HFF-Myc (cell line): Measurements from ENCODE around the gene TMEM132D.

Source experiments
- DNase-seq: peaks from one replicate; pipeline ENCODE4 v3.0.0-alpha.2; 2011; ENCODE audit warnings: low read depth; ENCODE audit errors: extremely low read depth
- H3K4me3 ChIP-seq: replicated peaks from 2 replicates; pipeline ENCODE4 v1.5.1; 2011; ENCODE audit warnings: low read depth, mild to moderate bottlenecking, control low read depth, low read length
- TF ChIP-seq, protein P1 (sequence below): IDR thresholded peaks from 2 replicates; pipeline ENCODE4 v1.5.1; 2012; ENCODE audit warnings: mild to moderate bottlenecking, low read depth, low read length, control low read depth; ENCODE audit errors: missing control alignments

The TMEM132D gene

DNA sequence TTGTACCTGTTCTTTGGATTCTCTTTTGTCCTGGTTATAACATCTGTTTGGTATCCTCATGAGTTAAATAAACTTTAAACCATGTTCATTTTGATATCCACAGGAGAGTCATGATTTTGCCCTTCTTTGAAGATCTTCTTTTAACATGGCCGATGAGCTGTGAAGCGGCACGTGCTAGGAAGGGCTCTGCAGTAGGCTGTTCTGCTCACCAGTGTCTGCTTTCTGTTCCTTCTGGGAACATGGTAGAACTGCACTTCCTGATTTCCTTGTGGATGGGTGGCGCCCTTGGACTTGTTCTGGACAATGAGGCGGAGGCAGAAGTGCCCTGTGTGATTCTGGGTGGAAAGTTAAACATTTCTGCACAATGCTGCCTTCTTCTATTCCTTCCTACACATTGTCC is 138.1 kb downstream of the TMEM132D start:
- TF ChIP-seq, protein P1, sequence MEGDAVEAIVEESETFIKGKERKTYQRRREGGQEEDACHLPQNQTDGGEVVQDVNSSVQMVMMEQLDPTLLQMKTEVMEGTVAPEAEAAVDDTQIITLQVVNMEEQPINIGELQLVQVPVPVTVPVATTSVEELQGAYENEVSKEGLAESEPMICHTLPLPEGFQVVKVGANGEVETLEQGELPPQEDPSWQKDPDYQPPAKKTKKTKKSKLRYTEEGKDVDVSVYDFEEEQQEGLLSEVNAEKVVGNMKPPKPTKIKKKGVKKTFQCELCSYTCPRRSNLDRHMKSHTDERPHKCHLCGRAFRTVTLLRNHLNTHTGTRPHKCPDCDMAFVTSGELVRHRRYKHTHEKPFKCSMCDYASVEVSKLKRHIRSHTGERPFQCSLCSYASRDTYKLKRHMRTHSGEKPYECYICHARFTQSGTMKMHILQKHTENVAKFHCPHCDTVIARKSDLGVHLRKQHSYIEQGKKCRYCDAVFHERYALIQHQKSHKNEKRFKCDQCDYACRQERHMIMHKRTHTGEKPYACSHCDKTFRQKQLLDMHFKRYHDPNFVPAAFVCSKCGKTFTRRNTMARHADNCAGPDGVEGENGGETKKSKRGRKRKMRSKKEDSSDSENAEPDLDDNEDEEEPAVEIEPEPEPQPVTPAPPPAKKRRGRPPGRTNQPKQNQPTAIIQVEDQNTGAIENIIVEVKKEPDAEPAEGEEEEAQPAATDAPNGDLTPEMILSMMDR = no peak
- H3K4me3 ChIP-seq = no peak overlapping the region
- no peak for DNase-seq

DNA sequence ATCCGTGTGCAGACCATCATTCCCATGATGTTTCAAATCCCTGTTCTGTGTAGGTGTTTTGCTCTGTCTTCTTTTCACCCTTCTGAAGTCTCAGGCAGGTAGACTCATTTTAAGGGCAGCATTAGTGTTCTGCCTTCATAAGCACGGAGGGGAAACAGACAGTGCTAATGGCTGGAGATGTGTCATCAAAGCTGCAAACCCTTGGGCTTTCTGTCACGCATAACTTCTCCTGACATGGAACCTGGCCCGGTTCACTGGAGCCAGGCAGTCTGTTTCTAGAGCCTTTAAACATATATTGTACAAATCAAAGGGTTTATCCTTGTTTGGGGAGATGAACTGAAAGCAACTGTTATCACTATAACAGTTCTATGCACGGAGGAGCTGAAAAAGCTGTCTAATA is 141.4 kb downstream of the TMEM132D start:
- no peak for DNase-seq
- TF ChIP-seq, protein P1 = no peak
- no peak overlapping the region for H3K4me3 ChIP-seq

DNA sequence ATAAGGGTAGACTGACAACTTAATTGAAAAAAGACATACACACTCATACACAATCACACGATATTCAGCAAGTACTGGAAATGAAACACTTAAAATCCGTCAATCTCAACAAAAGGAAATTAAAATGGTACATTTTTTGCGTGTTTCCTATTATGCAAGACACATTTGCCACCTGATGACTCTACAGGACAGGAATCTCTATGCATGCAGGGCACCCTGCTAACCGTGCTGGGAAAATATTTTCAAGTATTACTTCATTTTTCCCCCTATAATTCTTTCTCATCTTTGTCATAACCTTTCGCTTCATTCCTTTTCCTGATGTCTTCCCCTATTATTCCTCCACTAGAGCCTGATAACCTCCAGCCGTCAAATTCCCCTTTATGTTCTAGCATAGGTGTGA is 150.2 kb downstream of the TMEM132D start:
- H3K4me3 ChIP-seq = no peak overlapping the region
- no peak for DNase-seq
- TF ChIP-seq, protein P1 = no peak

DNA sequence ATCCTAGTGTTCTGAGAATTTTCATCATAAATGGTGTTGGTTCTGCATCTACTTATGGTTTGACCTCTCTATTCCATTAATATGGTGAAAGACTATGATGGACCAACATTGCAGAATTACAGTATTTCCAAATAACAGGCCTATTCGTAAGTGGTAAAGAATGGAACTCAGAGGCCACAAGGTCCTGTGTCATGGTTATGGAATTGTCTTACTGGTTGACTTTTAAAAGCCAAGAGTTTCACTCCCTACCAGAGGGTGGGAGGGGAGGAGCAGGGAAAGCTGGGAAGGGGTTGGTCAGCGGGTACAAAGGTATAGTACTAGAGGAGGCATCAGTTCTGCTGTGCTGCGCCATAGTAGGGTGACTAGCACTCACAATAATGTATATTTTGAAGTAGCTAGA is 153.4 kb downstream of the TMEM132D start:
- no peak overlapping the region for H3K4me3 ChIP-seq
- TF ChIP-seq, protein P1 = no peak
- no peak for DNase-seq

DNA sequence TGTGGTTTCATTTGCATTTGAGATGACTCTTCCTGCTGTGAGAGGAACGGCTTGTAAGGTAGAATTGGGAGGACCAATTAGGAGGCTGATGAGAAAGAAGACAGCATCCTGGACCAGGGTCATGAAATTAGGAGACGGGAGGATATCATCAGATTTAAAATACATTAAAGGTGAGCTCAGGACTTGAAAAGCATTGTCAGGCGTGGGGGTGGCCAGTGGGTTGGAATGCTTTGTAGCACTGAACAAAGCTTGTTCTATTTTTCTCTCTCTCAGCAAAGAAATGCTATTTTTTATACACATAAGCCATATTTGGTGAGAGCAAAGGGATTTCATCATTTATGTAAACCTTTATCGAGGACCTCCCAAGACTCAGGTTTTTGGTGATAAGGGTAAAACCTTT is 157.5 kb downstream of the TMEM132D start:
- H3K4me3 ChIP-seq = no peak overlapping the region
- no peak for DNase-seq
- TF ChIP-seq, protein P1 = no peak

DNA sequence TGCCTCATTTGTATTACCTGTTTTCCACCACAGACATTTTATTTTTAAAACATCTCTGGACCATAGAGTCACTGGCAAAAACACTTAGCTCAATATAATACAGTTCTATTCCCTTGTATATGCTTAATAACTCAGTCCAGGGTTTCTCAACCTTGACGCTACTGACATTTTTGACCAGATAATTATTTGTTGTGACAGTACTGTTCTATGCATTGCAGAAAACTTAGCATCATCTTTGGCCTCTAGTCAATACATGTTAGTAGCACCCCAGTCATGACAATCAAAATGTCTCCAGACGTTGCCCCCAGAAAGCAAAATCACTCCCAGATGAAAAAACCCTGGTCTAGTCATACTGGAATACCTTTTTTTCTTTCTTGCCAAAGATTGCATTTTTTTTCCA is 174.7 kb downstream of the TMEM132D start:
- DNase-seq = no peak
- TF ChIP-seq, protein P1 = no peak
- no peak overlapping the region for H3K4me3 ChIP-seq

DNA sequence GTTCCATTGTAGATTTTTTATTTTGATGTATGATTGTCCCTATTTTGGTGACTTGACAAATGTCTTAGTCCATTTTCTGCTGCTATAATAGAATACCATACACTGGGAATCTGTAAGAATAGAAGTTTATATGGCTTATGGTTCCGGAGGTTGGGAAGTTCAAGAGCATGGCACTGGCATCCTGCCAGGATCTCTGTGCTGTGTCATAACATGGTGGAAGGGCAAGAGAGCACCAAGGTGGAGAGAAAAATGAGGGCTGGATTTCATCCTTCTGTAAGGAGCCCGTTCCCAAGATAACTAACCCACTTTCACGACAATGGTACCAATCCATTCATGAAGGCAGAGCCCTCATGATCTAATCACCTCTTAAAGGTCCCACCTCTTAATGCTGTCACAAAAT is 176.7 kb downstream of the TMEM132D start:
- TF ChIP-seq, protein P1 = no peak
- H3K4me3 ChIP-seq = no peak overlapping the region
- no peak for DNase-seq
